HG03469 (cell line): ENCODE measurements around the gene TRIM8.

Experiments used
- ATAC-seq: cut with Tn5 transposase; IDR thresholded peaks from one replicate; pipeline ENCODE4 v1.9.1; 2021; ENCODE audit warnings: mild to moderate bottlenecking, moderate library complexity, moderate number of reproducible peaks; ENCODE audit not compliant: unreplicated experiment

TRIM8 gene, protein sequence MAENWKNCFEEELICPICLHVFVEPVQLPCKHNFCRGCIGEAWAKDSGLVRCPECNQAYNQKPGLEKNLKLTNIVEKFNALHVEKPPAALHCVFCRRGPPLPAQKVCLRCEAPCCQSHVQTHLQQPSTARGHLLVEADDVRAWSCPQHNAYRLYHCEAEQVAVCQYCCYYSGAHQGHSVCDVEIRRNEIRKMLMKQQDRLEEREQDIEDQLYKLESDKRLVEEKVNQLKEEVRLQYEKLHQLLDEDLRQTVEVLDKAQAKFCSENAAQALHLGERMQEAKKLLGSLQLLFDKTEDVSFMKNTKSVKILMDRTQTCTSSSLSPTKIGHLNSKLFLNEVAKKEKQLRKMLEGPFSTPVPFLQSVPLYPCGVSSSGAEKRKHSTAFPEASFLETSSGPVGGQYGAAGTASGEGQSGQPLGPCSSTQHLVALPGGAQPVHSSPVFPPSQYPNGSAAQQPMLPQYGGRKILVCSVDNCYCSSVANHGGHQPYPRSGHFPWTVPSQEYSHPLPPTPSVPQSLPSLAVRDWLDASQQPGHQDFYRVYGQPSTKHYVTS

DNA sequence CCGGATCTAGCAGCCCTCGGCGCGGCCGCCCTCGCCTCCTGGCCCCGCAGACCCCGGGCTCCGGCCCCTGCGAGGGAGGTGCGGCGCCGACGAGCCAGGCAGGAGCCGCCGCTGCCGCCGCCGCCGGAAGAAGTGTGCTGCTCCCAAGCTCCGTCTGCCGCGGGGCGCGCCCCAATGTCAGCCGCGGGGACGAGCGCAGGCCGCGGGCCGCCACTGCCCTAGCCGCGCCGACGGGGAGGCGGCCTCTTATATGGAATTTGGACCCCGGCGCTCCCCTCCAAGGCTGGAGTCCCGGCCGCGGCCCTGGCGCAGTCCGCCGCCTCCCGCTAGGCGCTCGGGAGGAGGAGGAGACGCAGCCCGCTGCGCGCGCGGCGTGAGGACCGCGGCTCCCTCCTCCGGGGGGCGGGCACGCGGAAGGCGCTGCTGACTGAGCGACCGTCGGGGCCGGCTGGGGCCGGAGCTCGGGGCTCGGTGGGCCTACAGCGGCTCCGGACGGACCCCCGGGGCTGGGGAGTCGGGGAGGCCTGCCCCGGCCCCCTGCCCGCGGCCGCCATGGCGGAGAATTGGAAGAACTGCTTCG is at the start of gene TRIM8:
Gene TRIM8, plus strand, starts transcription at position 414 of the 580 bp plus-strand sequence. Its CDS starts 139 bp downstream, at position 553.
- ATAC-seq = no peak

DNA sequence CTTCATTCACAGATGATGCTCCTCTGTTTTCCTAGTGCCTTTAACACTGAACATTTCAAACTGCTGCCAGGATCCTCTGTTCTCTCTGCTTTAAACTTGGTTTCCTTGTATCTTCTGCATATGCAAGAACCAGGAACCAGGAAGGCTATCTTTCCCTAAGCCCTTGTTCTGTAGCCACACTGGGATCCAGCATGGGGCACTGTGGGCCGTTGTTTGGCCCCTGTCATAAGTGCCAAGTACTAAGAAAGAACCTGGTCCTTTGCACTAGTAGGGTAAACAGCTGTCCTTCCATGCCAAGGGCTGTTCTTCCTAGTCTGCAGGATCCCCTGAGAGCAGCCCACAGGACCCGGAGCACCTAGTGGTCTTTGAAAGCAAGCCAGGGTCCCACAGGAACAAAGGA is 49.0 kb upstream of the TRIM8 start:
- no peak for ATAC-seq

DNA sequence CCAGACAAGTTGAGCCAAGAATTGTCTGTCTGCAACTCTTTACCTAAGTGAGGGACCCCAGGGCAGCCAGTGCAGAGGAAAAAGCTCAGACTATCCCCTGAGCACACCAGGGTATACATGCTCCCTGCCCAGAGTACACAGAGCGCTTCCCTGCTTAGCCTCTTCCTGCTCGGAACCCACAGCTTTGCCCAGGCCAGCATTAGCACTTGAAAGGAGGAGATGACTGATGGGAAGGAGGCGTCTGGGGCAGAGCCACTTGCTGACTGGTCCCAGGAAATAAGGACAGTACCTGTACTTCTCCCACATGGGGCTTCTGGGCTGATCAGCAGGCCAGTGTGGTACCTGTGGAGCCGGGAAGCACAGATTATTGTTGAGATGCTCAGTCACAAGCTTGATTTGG is 48.4 kb upstream of the TRIM8 start:
- ATAC-seq = no peak

DNA sequence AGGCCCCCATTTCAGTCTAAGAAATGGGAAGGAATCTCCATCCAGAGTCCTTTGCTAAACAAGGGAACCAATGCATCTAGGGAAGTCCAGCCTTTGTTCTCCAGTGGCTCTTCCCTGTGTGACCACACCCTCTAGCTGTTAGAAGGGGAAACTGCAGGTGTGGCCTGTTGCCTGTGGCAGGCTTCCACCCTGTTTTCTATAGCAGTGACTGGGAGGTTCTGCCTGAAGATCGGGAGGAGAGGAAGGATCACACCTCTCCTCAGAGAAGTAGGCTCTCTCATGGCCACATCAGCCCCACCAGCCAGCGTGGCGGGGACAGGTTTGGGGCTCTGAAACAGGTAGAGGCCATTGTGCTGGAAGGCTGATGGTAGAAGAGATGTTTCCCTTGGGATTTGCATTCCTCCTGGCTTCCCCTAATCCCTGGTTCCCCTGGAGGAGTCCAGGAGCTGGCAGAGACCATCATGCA is 47.7 kb upstream of the TRIM8 start:
- ATAC-seq = no peak

DNA sequence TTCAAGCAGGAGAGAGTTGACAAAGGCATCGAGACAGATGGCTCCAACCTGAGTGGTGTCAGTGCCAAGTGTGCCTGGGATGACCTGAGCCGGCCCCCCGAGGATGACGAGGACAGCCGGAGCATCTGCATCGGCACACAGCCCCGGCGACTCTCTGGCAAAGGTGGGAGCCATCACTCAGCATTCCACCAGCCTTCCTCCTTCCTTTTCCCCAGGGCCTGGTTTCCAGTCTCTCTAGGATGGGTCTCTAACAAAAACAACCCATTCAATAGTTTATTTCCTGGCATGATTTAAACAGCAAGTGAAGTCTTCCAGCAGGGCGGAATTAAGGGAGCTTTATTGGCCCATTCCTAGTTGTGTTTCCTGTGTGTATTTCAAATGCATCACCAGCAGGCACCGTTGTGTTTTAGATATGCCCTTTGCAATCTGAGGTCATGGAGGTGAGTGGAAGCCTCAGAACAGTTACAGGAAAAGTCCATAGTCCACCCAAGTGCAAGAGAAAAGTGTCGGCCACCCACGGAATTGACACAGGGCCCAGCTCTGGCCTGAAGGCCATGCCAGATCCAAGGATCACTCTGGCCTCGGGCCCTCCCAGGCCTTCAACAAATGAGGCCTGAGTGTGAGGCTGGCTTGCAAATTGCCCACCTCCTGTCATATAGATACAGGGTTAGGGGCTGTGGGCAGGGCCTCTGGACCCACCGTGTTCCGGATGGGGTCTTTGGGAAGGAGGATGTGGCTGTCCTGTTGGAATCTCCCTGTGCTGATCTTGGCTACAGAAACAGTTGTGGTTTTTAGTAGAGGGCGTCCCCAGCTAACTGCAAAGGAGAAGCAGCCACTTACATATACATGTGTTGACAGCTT is 46.9 kb upstream of the TRIM8 start:
- ATAC-seq = no peak

DNA sequence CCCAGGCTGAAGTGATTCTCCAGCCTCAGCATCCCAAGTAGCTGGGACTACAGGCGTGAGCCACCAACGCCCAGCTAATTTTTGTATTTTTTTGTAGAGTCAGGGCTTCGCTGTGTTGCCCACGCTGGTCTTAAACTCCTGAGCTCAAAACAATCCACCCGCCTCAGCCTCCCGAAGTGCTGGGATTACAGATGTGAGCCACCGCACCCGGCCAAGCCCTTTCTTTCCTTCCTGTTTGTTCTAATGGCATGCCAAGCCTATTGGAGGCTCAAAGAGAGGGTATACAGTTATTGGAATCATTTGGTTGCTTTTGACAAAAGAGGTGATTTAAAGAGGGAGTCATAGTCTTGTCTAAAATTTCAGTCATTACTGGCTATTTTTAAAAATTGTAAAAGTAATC is 46.0 kb upstream of the TRIM8 start:
- no peak for ATAC-seq

DNA sequence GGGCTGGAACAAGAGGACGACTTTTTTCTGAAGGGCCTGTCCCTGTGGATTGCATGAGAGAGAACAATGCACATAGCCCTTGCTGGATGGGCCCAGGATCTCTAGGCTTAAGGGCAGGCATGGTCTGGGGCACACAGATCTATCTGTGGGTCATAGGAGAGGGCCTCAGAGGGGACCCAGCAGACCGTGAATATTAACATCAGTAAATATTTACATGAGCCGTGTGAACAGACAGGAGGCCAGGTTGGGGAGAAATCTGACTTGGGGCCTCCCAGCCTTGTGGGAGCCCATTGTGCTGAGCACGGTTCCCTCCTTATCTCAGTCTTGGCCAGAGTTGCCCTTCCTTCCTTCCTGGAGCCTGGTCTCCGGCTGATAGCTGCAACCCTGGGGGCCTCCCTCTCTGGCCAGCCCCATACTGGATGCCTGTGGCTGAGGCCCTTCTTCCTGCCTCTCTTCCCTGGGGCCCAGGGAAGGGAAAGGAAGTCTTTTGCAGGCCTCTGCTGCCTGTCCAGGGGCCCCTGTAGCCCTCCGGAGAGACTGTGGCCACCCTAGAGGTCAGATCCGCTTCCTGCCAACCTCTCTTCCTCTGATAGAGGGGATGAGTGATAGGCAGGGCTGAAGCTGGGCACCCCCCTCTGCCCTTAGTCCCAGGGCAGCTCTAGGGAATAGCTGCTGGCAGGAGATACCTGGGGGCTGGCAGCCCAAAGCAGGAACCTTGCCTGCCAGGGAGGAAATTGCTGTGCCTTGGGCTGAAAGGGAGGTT is 44.5 kb upstream of the TRIM8 start:
- ATAC-seq = no peak

DNA sequence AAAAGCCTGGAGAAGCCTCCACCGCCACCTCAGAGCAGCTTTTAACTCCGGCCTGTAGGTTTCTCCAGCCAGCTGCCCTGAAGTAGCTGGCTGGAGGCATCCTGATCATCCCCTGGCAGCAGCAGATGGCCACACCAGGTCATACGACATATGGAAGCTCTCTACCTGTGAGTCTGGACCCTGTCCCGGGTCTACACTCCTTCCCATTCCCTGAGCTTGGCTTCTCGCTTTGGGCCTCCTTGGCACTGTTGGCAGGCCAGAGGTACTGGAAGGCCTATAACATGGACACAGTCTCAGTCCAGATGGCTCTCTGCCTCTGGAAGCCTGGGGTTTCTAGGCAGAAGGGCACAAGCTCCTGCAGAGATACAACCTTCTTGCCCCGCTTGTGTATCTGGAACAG is 43.5 kb upstream of the TRIM8 start:
- no peak for ATAC-seq

DNA sequence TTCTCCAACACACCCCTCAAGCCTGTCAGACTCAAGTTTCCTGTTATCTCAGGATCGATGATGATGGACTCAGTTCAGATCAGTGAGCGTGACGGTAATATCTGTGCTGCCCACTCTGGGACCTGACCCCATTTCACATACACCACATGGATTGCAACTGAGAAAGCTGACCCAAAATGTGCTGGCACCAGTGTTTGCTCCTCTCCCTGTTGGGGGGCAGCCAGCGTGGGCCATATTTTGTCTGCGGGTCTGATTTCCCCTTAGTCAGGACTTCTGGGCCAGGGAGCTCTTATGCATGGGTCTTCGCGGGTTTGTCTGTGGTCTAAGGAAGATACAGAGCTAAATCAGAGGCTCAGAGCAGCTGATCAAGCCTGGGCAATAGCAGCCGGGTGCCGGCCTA is 42.6 kb upstream of the TRIM8 start:
- ATAC-seq = no peak

DNA sequence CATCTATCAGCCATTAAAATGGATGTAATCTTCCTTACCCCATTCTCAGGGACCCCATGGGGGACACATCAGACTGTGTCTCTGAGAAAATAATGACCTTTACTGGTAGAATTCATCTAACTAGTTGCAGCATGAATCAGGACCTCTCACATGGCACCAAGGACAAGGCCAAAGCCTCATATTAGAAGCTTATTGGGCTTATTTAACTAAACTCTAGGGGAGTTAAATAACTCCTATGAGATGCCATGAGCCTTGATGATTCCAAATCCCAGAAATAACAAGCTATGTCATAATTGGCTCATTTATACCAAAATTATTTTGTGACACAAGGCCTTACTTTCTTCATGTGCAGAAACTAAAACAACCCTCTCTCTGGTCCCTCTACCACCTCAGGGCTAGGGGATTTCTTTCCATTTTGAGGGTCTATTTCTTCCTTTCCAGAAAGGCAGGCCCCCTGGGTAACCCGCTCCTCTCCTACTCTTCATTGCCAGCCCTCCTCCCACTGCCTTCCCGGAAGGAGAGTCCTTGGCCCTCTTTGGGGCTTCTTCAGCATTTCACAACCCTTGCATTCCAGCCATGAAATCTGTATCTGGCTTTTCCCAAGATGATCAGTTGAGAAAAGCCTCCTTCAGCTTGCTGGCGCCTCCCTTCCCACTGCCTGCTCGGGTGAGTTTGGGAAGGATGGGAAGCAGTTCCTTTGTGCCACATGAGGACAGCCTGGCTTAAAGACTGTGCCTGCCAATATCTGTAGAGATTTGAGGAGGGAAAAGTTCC is 41.8 kb upstream of the TRIM8 start:
- ATAC-seq = no peak

DNA sequence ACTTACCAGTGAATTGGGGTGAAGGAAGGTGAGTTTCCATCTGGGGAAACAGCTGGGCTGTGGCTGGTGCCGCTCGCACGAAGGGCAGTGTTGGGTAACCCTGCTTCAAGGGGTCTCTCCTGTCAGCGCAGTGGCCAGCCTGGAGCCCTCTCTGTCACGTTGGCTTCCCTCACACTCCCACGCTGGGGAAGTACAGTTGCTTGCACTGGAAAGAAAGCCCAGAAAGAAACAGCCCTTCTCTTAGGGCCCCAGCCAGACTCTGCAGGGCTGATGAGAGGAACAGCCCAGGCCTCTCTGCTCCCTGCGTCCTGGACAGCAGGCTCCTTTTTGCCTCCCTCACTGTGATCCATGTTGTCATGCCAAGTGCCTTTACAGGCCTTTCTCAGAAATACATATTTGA is 40.3 kb upstream of the TRIM8 start:
- no peak for ATAC-seq

DNA sequence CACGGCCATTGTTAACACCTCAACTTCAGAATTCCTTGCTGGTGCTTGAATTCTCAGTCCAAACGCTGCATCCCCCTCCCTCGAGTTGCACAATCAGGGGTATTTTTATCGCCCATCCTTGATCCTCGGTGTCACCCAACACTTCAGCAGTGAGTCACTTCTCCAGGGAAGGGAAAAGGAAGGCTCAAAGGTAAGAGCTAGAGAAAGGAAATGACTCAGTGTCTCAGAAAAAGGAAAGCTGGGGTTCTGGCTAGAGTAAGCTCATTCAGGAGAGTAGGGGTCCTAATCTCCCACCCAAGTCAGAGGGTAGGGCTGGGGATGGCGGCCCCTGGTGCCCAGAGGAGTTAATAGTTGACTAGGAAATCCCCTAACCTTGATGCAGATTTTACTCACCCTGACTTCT is 39.8 kb upstream of the TRIM8 start:
- ATAC-seq = no peak

DNA sequence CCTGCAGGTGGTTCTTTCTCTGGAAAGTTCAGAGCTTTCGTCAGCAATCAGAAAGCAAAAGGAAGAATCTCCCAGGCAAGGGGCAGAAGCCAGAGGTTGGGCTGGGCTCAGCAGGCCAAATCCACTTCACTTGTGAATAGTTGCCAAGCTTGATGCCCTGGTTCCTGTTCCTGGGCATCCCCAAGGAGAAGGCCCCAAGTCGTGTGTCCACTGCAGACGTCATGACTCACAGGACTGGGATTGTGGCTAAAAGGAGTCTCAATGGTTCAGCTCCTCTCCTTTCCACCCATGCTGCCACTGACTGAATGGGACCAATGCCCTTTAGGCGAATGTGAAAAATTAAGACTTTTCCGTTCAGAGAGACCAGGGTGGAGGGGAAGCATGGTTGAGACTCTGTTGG is 38.6 kb upstream of the TRIM8 start:
- no peak for ATAC-seq

DNA sequence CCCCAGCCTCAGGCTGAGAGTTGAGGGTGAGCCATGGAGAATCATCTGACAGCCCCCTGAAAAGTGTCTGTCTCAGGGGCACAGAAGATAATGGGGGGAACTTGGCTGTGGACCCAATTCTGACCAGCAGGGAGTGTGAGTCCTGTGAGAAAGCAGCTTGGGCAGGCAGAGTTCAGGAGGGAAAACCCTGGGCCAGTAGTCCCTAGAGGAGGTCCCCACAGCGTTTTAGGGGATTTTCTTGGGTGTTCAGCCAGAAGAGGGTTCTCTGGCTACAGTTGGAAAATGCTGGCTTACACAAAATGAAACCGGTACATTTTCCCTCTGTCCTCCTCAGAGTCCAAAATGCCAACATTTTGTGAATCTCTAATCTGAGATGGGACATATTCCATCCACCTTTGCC is 35.8 kb upstream of the TRIM8 start:
- no peak for ATAC-seq

DNA sequence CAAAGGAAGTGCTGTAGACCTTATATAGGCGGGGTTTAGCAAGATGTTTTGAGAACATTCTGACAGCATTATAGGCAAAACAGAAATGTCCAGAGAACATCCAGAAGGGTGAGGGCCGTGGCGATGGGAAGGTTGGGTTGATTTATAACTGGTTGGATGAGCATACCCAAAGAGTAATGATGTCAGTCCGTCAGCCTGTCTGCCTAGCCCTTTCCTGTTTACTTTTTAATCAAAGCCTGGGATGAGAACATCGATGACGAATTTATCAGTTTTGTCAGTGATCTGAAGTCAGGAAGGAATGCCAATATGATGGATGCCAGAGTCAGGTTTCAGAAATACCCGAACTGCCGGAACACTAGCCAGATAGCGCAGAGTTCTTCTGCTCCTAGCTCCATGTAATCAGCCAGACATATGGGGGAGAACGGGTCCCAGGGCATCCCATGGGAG is 33.8 kb upstream of the TRIM8 start:
- no peak for ATAC-seq

DNA sequence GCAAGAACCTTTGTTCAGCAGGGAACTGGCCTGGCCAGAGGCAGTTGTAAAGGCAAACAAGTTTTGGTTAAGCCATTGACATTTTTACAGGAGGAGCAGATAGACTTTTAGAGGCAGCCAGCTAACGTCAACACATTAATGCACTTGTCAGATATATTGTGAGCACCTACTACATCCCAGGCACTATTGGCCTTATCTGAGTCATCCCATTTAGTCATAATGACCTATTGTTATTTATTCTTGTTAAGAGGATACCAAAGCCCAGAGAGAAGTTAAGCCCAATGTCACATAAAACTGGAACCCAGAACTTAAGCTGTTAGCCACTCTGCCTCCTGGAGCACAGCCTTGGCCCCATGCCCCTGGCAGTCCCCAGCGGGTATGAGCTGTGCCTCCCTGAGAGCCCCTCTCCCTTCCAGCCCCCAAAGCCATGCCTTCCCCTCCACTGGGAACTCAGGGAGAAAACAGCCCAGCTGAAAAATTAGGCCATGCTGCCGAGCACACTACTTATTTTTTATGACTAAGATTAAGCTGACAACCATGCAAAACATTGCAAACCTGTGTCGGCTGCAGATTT is 32.7 kb upstream of the TRIM8 start:
- ATAC-seq = no peak

DNA sequence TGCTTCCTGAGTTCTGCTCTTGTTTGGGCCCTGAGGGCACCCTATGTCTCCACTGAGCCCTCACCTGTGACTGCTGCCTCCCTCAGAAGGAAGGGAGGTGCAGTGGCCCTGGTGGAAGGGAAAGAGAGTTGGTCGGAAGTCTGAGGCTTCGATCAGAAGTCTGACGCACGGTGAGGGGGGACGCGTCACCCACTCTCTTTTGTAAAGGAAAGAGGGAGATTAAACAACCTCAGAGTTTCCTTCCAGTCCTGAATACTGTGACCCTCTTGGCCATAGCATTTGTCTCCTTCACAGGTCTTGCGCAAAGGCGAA is 31.4 kb upstream of the TRIM8 start:
- ATAC-seq = no peak

DNA sequence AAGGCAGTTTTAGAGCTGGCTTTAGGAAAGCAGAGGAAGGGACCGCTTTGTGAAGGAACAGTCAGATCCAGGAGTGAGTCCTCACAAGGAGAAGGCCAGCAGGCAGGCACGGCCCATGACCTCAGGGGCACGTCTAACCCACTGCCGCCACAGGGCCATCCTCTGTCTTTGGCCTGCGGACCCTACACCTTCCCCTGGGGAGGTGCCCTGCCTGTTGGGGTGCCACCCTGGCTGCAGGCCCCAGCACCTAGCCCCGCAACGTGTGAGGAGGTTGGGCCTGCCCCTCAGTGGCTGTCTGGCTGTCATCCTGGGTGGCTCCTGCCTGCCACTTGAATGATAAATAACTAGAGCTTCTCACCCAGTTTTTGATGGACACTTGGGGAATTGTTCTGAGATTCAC is 31.0 kb upstream of the TRIM8 start:
- ATAC-seq = no peak

DNA sequence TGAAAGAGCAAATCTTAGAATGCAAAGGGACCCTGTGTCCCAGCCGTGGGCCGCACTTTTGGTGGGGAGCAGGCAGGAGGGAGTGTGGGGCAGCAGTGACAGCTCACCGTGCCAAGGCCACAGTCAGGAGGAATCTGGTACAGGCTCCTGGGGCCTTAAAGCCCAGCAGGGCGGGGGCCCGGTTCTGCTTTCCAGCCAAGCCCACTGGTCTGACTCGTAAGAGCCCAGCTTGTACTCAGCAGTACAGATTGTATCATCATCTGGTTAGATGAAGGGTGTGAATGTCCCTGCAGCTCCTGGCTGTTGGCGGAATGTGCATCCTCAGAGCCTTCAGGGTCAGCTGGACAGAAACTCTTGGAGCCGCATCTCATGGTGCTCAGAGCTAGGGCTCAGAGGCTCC is 30.5 kb upstream of the TRIM8 start:
- ATAC-seq = no peak

DNA sequence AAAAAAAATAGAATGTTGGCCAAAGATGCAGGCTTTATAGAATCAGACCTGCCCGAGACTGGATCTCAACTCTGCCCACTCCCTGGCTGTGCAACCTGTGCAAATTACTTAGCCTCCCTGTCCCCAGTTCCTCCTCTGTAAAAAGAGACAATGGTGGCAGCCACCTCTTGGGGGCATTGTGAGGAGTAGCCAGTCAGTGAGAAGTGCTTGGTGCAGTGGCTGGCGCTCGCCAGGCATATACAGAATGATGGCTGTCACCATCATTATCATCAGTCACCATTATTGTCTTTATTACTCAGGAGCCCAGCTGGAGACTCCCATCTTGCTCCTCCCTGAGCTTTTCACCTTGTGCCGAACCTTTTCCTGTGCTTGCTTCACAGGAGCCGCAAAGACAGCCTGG is 29.4 kb upstream of the TRIM8 start:
- no peak for ATAC-seq
